Neural cell (in vitro differentiated cells): Measurements from ENCODE around the gene SRSF2.

Experiments used
- EZH2 ChIP-seq: fragments of 200-600, 300-800 bp; shearing (Covaris generic), sonication (generic); IDR thresholded peaks from 2 replicates; pipeline ENCODE4 v1.6.1; 2014; ENCODE audit warnings: antibody characterized with exemption, low read length, borderline replicate concordance, mild to moderate bottlenecking; ENCODE audit not compliant: insufficient read depth, poor library complexity, severe bottlenecking
- POLR2AphosphoS5 ChIP-seq: IDR thresholded peaks from 2 replicates; pipeline ENCODE4 v1.6.1; 2012
- SMC3 ChIP-seq: fragments of 450-650 bp; conservative IDR thresholded peaks from 2 replicates; pipeline ENCODE4 v1.6.1; 2014; ENCODE audit warnings: antibody characterized with exemption, mild to moderate bottlenecking, moderate library complexity; ENCODE audit not compliant: poor library complexity
- TF ChIP-seq, protein P1 (sequence below): fragments of 450-650 bp; IDR thresholded peaks from 2 replicates; pipeline ENCODE4 v1.5.1; 2014; ENCODE audit warnings: antibody characterized with exemption, mild to moderate bottlenecking, moderate library complexity; ENCODE audit not compliant: poor library complexity, severe bottlenecking

DNA sequence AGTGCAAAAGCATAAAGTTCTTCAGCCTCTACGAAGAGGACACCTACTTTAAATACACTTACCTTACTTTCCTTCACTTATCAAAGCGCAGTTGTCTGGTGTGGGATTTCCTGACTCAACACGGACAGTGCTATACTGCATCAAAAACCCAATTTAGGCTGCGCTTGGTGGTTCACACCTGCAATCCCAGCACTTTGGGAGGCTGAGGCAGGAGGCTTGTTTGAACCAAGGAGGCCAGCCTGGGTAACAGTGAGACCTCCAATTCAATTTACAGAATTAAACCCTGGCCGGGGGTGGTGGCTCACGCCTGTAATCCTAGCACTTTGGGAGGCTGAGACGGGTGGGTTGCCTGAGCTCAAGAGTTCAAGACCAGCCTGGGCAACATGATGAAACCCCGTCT, 14.9 kb downstream of the SRSF2 start:
- no peak for TF ChIP-seq POLR2AphosphoS5
- TF ChIP-seq EZH2, result no peak
- TF ChIP-seq, protein P1, sequence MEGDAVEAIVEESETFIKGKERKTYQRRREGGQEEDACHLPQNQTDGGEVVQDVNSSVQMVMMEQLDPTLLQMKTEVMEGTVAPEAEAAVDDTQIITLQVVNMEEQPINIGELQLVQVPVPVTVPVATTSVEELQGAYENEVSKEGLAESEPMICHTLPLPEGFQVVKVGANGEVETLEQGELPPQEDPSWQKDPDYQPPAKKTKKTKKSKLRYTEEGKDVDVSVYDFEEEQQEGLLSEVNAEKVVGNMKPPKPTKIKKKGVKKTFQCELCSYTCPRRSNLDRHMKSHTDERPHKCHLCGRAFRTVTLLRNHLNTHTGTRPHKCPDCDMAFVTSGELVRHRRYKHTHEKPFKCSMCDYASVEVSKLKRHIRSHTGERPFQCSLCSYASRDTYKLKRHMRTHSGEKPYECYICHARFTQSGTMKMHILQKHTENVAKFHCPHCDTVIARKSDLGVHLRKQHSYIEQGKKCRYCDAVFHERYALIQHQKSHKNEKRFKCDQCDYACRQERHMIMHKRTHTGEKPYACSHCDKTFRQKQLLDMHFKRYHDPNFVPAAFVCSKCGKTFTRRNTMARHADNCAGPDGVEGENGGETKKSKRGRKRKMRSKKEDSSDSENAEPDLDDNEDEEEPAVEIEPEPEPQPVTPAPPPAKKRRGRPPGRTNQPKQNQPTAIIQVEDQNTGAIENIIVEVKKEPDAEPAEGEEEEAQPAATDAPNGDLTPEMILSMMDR, result no peak
- no peak for TF ChIP-seq SMC3
